GOT3 (cell line): ENCODE results near the gene PIWIL4.
"Not testable (repeated sequence)": the region's sequence is repeated elsewhere in the genome, so short reads cannot be mapped to it uniquely, and the experiment has no call there.

Source experiments
- DNase-seq: peaks from one replicate; lab custom pipeline; 2025; ENCODE audit warnings: mixed read lengths; lab: John Stamatoyannopoulos, UW

PIWIL4 gene

GRCh38 chr11:94549146-94549545 lies 18.0 kb upstream of the PIWIL4 start:
- no peak for DNase-seq

DNA sequence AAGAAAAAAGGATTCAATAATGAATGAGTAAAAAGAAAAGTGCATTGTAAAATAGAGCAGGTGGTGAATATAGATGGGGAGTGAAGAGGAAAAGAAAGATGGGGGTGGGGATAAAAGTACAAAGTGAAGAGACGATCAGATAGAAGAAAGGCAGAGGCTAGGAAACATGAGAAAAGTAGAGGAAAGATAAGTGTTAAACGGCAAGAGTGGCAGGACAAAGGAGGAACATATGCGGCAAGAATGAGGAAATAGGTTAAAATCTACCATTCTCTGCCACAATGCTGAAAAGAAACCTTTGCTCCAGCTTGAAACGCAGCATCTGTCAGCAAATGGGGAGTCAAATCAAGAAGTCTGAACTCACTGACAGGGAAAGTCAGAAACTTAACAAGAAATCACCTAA lies 16.7 kb upstream of the PIWIL4 start:
- DNase-seq: no peak

GRCh38 chr11:94553938-94554337 lies 13.2 kb upstream of the PIWIL4 start:
- no peak for DNase-seq

- not testable (repeated sequence) for DNase-seq
These were observed 11.3 kb upstream of the PIWIL4 start for GRCh38 chr11:94555752-94556329.

DNA sequence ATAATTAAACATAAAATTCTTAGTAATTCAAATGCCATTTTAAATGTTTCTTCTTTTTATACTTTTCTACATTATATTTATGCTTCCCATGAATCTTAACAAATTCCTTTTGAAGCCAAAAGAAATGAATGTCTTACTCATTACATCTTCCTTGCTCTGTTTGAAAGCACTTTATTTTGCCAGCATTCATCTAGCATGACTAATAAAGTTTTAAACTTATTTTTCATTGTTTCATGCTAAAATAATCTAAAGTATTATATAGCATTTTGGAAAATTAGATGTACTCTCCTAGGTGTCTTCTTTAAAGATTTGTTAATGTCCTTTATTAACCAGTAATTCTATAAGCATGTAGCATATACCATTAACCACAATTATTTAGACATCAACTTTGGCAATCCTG lies 9.7 kb upstream of the PIWIL4 start:
- no peak for DNase-seq

DNA sequence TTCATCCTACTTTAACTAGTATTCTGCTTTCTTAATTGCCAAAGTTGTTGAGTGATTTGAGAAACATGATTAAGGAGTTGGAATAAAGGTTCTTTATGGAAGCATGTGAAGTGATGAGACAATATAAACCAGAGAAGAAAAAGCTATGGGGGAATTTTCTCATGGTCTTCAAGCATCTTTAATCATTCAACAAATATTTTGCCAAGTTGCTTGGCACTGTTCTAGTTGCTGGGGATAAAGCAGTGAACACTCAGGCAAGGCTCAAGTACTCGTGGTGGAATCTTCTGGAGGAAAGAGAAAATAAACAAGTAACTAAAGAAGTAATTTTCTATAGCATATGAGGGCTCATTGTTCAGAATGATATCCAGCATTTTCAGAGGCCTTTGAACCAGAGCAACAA lies 9.2 kb upstream of the PIWIL4 start:
- no peak for DNase-seq

DNA sequence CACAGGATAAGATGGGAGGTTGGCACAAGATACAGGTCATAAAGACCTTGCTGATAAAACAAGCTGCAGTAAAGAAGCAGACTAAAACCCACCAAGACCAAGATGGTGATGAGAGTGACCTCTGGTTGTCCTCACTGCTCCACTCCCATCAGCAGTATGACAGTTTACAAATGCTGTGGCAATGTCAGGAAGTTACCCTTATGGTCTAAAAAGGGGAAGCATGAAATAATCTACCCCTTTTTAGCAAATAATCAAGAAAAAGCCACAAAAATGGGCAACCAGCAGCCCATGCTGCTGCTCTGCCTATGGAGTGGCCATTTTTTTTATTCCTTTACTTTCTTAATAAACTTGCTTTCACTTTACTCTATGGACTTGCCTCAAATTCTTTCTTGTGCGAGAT lies 8.7 kb upstream of the PIWIL4 start:
- DNase-seq: no peak

DNA sequence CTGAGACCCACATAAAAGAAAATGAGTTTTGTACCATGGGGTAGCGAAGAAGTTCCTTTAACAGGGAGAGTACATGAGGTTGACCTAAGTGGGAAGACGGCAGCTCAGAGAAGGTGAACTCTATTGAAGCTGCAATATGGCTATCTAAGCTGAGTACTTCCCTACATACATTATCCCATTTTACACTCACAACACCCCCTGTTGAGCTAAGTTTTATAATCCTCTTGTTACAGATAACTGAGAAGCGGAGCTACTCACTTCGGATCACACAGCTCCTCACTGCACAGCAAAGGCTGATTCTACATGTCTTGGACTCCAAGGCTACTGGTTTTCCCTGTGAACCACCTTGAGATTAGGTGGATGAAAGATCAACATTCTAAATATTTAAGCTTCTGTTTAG lies 8.2 kb upstream of the PIWIL4 start:
- no peak for DNase-seq

- DNase-seq: no peak
These were observed 7.8 kb upstream of the PIWIL4 start for GRCh38 chr11:94559361-94559760.

GRCh38 chr11:94560834-94561233 lies 6.3 kb upstream of the PIWIL4 start:
- DNase-seq: no peak

GRCh38 chr11:94563176-94563847 lies 3.9 kb upstream of the PIWIL4 start:
- DNase-seq: no peak

DNA sequence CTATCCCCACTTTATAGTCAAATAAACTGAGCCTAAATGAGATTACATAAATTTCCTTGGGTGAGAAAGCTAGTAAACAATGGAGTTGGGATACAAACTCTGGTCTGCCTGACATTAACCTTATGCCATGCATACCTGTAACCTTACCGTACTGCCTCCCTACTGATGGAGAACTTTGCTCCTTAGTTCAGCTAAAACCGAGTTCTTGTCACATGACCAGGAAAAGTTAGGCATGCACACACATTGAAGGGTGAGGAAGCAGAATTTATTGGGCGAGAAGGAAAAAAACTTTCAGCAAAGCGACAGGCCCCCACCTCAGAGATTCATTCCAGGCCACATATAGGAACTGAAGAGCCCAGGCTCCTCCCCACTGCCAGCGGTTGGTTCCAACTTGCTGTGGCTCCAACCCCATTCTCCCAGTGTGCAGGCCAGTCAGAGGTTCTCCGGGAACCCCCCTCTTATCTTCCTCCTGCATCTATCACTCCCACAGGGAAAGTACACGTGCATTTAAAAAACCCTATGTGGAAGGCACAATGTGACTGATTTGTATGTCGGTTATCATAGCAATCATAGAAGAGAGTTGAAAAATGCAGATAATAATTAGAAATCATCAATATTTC lies 3.2 kb upstream of the PIWIL4 start:
- DNase-seq: no peak

GRCh38 chr11:94568200-94568599 lies 1.0 kb downstream of the PIWIL4 start:
- no peak for DNase-seq

GRCh38 chr11:94568717-94569116 lies 1.5 kb downstream of the PIWIL4 start:
- DNase-seq: no peak

DNA sequence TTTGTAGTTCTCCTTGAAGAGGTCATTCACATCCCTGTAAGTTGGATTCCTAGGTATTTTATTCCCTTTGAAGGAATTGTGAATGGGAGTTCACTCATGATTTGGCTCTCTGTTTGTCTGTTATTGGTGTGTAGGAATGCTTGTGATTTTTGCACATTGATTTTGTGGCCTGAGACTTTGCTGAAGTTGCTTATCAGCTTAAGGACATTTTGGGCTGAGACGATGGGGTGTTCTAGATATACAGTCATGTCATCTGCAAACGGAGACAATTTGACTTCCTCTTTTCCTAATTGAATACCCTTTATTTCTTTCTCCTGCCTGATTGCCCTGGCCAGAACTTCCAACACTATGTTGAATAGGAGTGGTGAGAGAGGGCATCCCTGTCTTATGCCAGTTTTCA lies 5.8 kb downstream of the PIWIL4 start:
- DNase-seq: not testable (repeated sequence)

DNA sequence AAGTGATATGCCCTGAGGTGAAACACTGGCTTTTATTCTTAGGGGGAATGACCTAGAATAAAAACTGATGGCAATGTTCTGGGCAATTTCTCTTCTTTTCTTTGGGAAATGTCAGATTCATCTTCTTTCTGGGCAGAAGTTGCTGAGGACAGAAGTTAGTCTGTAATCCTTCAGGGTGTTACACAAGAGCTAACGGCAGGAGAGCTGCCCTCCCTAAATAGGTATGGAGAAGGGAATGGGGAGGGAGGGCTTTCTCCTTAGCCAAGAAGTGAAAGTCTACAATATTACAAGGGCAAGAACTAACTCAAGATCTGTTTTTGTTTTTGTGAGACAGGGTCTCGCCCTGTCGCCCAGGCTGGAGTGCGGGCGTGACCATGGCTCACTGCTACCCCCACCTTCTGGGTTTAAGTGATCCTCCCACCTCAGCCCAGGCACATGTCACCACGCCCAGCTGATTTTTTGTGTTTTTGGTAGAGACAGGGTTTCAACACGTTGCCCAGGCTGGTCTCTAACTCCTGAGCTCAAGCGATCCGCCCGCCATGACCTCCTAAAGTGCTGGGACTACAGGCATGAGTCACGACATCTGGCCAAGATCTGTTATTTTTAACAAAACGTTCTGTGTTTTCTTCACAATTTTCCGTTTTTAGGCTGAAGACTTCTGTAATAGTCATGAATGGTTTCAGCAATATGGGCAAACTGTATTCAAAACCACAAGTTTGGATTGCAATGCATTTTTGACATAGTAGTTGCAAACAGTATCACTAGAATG lies 7.2 kb downstream of the PIWIL4 start:
- DNase-seq: no peak

DNA sequence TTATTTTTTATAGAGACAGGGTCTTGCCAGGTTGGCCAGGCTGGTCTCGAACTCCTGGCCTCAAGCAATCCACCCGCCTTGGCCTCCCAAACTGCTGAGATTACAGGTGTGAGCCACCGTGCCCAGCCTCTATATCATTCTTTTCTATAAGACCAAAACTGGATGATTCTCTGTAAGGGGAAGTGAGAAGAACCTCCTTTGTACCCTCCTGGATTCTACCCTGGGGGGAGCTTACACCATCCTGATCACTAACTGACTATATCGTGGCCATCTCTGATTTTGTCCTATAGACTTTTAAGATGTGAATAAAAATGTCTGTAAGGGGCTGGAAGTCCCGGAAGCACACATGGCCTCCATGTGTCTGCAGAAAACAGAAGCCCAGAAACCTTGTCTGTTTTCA lies 9.1 kb downstream of the PIWIL4 start:
- no peak for DNase-seq

- DNase-seq: no peak
These were observed 10.7 kb downstream of the PIWIL4 start for GRCh38 chr11:94577841-94578240.

DNA sequence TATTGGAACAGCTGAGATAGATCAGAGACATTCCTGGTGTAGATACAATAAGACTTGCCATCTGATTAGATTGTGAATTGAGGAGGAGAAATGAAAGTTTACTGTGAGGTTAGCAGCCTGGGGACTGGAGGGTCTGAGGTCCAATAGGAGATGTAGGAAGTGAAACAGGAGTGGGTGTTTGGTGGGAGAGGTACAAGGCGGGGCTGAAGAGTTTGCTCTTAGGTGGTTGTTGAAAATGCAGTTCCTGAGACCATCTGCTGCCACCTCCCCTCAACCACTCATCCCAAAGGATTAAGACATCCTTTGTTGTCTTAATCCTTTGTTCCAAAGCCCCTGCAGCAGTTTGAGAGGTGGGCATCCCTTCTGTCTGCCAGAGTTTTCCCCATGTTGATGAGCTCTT lies 14.8 kb downstream of the PIWIL4 start:
- no peak for DNase-seq

DNA sequence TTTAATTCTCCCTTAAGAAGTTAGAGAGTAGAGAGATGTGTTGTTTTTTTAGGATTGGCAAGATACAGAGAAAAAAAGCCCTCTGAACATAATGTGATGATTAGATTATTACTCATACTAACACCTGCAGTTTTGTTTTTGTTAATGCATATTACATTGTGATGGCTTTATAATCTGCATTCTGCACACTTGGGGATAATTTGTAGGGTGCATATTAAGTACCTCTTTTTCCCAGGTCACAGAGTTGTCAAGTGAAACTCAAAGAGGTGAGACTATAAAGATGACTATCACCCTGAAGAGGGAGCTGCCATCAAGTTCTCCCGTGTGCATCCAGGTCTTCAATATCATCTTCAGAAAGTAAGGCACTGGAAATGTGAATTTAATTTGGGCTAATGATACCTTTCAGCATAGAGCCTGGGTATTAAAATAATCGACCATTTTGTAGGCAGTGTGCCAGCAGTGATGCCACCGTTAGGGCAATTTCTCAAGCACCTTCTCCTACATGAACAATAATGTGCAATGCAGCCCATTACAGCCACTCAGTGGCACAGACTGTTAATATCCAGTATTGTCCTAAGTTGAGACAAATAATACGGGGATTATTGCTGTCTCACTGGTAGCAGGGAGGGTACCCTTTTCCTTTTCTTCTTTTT lies 16.2 kb downstream of the PIWIL4 start:
- DNase-seq: no peak

- no peak for DNase-seq
These were observed 16.8 kb downstream of the PIWIL4 start for GRCh38 chr11:94583866-94584500.

GRCh38 chr11:94584978-94585377 lies 17.8 kb downstream of the PIWIL4 start:
- no peak for DNase-seq
